OCI-LY1 (cell line): Measurements from ENCODE around the gene DIP2C.

Experiments used
- EZH2 ChIP-seq: fragments of 200-600 bp; sonication (generic), shearing (Covaris generic); IDR thresholded peaks from 2 replicates; pipeline ENCODE4 v1.8.0; 2017; ENCODE audit warnings: borderline replicate concordance, mixed run types, mild to moderate bottlenecking, antibody characterized with exemption, low read length, moderate library complexity, mixed read lengths
- TF ChIP-seq, protein P1 (sequence below): fragments of 200-600 bp; sonication (generic), shearing (Covaris generic); IDR thresholded peaks from 2 replicates; pipeline ENCODE4 v1.5.1; 2017; ENCODE audit warnings: mild to moderate bottlenecking, antibody characterized with exemption, low read length, moderate library complexity, mixed read lengths

DNA sequence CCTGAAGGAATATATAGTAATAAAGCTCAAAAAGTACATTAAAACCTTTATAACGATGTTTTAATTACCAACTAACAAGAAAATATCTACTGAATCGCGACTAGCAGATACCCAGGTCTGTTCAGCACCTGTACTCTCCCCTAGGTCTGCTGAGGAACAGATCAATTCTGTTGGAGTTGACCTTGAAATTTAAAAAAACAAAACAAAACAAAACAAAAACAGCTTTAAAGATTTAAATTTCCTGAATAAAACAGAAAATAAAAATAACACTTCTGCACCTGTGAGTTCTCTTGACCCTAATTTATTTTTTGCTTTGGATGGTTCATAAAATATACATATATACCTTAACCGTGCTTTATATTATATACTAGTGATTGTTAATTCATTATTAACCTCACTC is 24.6 kb downstream of the DIP2C start:
- no peak for TF ChIP-seq EZH2
- TF ChIP-seq, protein P1, sequence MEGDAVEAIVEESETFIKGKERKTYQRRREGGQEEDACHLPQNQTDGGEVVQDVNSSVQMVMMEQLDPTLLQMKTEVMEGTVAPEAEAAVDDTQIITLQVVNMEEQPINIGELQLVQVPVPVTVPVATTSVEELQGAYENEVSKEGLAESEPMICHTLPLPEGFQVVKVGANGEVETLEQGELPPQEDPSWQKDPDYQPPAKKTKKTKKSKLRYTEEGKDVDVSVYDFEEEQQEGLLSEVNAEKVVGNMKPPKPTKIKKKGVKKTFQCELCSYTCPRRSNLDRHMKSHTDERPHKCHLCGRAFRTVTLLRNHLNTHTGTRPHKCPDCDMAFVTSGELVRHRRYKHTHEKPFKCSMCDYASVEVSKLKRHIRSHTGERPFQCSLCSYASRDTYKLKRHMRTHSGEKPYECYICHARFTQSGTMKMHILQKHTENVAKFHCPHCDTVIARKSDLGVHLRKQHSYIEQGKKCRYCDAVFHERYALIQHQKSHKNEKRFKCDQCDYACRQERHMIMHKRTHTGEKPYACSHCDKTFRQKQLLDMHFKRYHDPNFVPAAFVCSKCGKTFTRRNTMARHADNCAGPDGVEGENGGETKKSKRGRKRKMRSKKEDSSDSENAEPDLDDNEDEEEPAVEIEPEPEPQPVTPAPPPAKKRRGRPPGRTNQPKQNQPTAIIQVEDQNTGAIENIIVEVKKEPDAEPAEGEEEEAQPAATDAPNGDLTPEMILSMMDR, result no peak
